Neural progenitor cell (in vitro differentiated cells): Measurements from ENCODE around the gene ABHD11.

Experiments
- CTCF ChIP-seq: fragments of 200-600 bp; sonication (generic); IDR thresholded peaks from 2 replicates; pipeline ENCODE4 v1.5.1; 2017; ENCODE audit warnings: antibody characterized with exemption, mild to moderate bottlenecking
- EZH2 ChIP-seq: fragments of 200-600 bp; sonication (generic); IDR thresholded peaks from 2 replicates; pipeline ENCODE4 v1.6.1; 2017; ENCODE audit warnings: antibody characterized with exemption, mild to moderate bottlenecking, moderate library complexity

GRCh38 chr7:73740771-73741170 is 2.2 kb upstream of the ABHD11 start:
- TF ChIP-seq CTCF: no peak
- no peak for TF ChIP-seq EZH2
